H1 (cell line): ENCODE measurements around the gene NCOA6. TPM values are rescaled to one million over a fixed set of nuclear protein-coding genes. Genes with fewer than 3 reads are reported as not detected.

Experiments
- CTCF ChIA-PET: fragments of 300-600 bp; sonication (Branson Sonifier 250); formaldehyde crosslinking; loops from one replicate; lab custom pipeline; 2021; ENCODE audit not compliant: partially characterized antibody; lab: Charles Lee
- POLR2A ChIA-PET: fragments of 300-600 bp; sonication (Branson Sonifier 250); formaldehyde crosslinking; loops from one replicate; lab custom pipeline; 2021; ENCODE audit warnings: inconsistent platforms; ENCODE audit not compliant: partially characterized antibody; lab: Charles Lee
- DNase-seq, 2 experiments: peaks; one replicate each; pipeline versions ENCODE4 v3.0.0 to v3.0.0-alpha.2; 2010 to 2022; ENCODE audit warnings: low spot score in 2 of 2, low read depth in 1 of 2, mixed read lengths in 1 of 2
- FAIRE-seq: peaks from 2 replicates; lab custom pipeline; 2011; peaks lifted over from hg19 to GRCh38; lab: Jason Lieb, UNC
- H2AFZ ChIP-seq: 2 replicates; pipeline ENCODE4 v1.8.1; 2012; ENCODE audit warnings: low read length, inconsistent platforms
- H2AK5ac ChIP-seq: 2 replicates; pipeline ENCODE4 v1.6.1; 2013; ENCODE audit warnings: low read depth, low read length
- H2BK120ac ChIP-seq: replicated peaks from 2 replicates; pipeline ENCODE3; 2013; ENCODE audit warnings: low read depth, low read length, inconsistent platforms
- H2BK12ac ChIP-seq: 2 replicates; pipeline ENCODE4 v1.6.1; 2013; ENCODE audit warnings: low read depth, low read length
- H2BK15ac ChIP-seq: 2 replicates; pipeline ENCODE4 v1.6.1; 2013; ENCODE audit warnings: low read length
- H2BK20ac ChIP-seq: 2 replicates; pipeline ENCODE4 v1.6.1; 2013; ENCODE audit warnings: low read length
- H2BK5ac ChIP-seq: 2 replicates; pipeline ENCODE4 v1.6.1; 2013; ENCODE audit warnings: low read depth, low read length
- H3K14ac ChIP-seq: 2 replicates; pipeline ENCODE4 v1.6.1; 2013; ENCODE audit warnings: inconsistent platforms; ENCODE audit not compliant: insufficient read length
- H3K18ac ChIP-seq: 2 replicates; pipeline ENCODE4 v1.6.1; 2013; ENCODE audit warnings: low read length; ENCODE audit errors: extremely low read depth
- H3K23ac ChIP-seq: 2 replicates; pipeline ENCODE4 v1.6.1; 2013; ENCODE audit warnings: inconsistent platforms; ENCODE audit not compliant: insufficient read length
- H3K23me2 ChIP-seq: 2 replicates; pipeline ENCODE4 v1.6.1; 2013; ENCODE audit warnings: low read depth, low read length
- H3K27ac ChIP-seq: 2 replicates; pipeline ENCODE4 v1.6.1; 2011; ENCODE audit warnings: low read depth, low read length, inconsistent platforms
- H3K27me3 ChIP-seq, 4 experiments: replicated peaks in 1 of 4; 1 replicate in 1 of 4; 2 replicates in 3 of 4; pipeline versions ENCODE4 v1.6.1 to v1.8.1; 2011 to 2013; ENCODE audit warnings: low read length in 3 of 4, mild to moderate bottlenecking in 3 of 4, inconsistent platforms in 2 of 4, mixed read lengths in 2 of 4, moderate library complexity in 1 of 4; ENCODE audit not compliant: control insufficient read depth in 3 of 4, insufficient read depth in 3 of 4; ENCODE audit errors: extremely low read depth in 1 of 4
- H3K36me3 ChIP-seq, 4 experiments: 2 replicates each; pipeline versions ENCODE4 v1.6.1 to v1.8.1; 2011 to 2013; ENCODE audit warnings: mild to moderate bottlenecking in 4 of 4, low read length in 3 of 4, moderate library complexity in 2 of 4, control low read depth in 1 of 4, inconsistent platforms in 1 of 4; ENCODE audit not compliant: insufficient read depth in 4 of 4, control insufficient read depth in 2 of 4
- H3K4ac ChIP-seq: replicated peaks from 2 replicates; pipeline ENCODE3; 2013; ENCODE audit warnings: low read length, low read depth, mixed read lengths, inconsistent platforms; ENCODE audit not compliant: insufficient read length
- H3K4me1 ChIP-seq, 4 experiments: replicated peaks in 1 of 4; 1 replicate in 1 of 4; 2 replicates in 3 of 4; pipeline versions ENCODE4 v1.6.1 to v1.8.1; 2011 to 2013; ENCODE audit warnings: low read length in 3 of 4, inconsistent platforms in 2 of 4, mixed read lengths in 1 of 4; ENCODE audit not compliant: insufficient read depth in 4 of 4, control insufficient read depth in 3 of 4
- H3K4me2 ChIP-seq, 2 experiments: 2 replicates each; pipeline versions ENCODE4 v1.6.1 to v1.8.1; 2011 to 2013; ENCODE audit warnings: low read depth in 2 of 2, low read length in 2 of 2, control low read depth in 1 of 2, inconsistent platforms in 1 of 2, mild to moderate bottlenecking in 1 of 2; ENCODE audit not compliant: insufficient read depth in 1 of 2
- H3K4me3 ChIP-seq, 4 experiments: fragments of 200-600, 300-600 bp in 1 of 4; sonication (generic), shearing (Covaris generic), sonication (Bioruptor Twin) in 1 of 4; 2 replicates each; pipeline versions ENCODE4 v1.5.1 to v1.8.1; 2011 to 2016; ENCODE audit warnings: low read length in 4 of 4, low read depth in 3 of 4, control low read depth in 2 of 4, inconsistent platforms in 2 of 4, mild to moderate bottlenecking in 2 of 4, mixed read lengths in 1 of 4, moderate library complexity in 1 of 4; ENCODE audit not compliant: insufficient read depth in 2 of 4; ENCODE audit errors: extremely low read depth in 1 of 4
- H3K56ac ChIP-seq: replicated peaks from 2 replicates; pipeline ENCODE3; 2013; ENCODE audit warnings: low read depth, mild to moderate bottlenecking, mixed read lengths, low read length, inconsistent platforms; ENCODE audit not compliant: insufficient read length
- H3K79me1 ChIP-seq: 2 replicates; pipeline ENCODE4 v1.6.1; 2013; ENCODE audit warnings: low read depth, low read length, control low read depth
- H3K79me2 ChIP-seq, 2 experiments: 2 replicates each; pipeline versions ENCODE4 v1.6.1 to v1.8.1; 2012 to 2013; ENCODE audit warnings: low read length in 2 of 2, mild to moderate bottlenecking in 2 of 2, inconsistent platforms in 1 of 2; ENCODE audit not compliant: insufficient read depth in 2 of 2, control insufficient read depth in 1 of 2
- H3K9ac ChIP-seq, 4 experiments: replicated peaks in 1 of 4; 1 replicate in 1 of 4; 2 replicates in 3 of 4; pipeline versions ENCODE4 v1.6.1 to v1.8.1; 2011 to 2013; ENCODE audit warnings: low read depth in 3 of 4, low read length in 3 of 4, control low read depth in 2 of 4, mild to moderate bottlenecking in 2 of 4, moderate library complexity in 2 of 4, inconsistent platforms in 1 of 4; ENCODE audit errors: extremely low read depth in 1 of 4
- H3K9me3 ChIP-seq, 2 experiments: 2 replicates each; pipeline versions ENCODE4 v1.6.1 to v1.8.1; 2012 to 2013; ENCODE audit warnings: mild to moderate bottlenecking in 2 of 2, moderate library complexity in 2 of 2, control low read depth in 1 of 2, inconsistent platforms in 1 of 2, low read depth in 1 of 2, low read length in 1 of 2, mixed read lengths in 1 of 2; ENCODE audit not compliant: insufficient read depth in 2 of 2
- H4K20me1 ChIP-seq, 2 experiments: replicated peaks in 1 of 2; 2 replicates each; pipeline versions ENCODE3 to v1.8.1; 2011 to 2013; ENCODE audit warnings: inconsistent platforms in 2 of 2, low read length in 2 of 2, mild to moderate bottlenecking in 1 of 2; ENCODE audit not compliant: insufficient read depth in 2 of 2, control insufficient read depth in 1 of 2
- H4K5ac ChIP-seq: 2 replicates; pipeline ENCODE4 v1.6.1; 2013; ENCODE audit warnings: low read length, low read depth, mixed read lengths, inconsistent platforms; ENCODE audit not compliant: insufficient read length
- H4K8ac ChIP-seq: 2 replicates; pipeline ENCODE4 v1.8.0; 2013; ENCODE audit warnings: mild to moderate bottlenecking, moderate library complexity, low read length, inconsistent platforms; ENCODE audit not compliant: insufficient read depth; ENCODE audit errors: extremely low read depth
- H4K91ac ChIP-seq: replicated peaks from 2 replicates; pipeline ENCODE3; 2013; ENCODE audit warnings: low read length, mixed read lengths, inconsistent platforms; ENCODE audit not compliant: insufficient read length
- ASH2L ChIP-seq: fragments of 200-600, 300-600 bp; sonication (generic); IDR thresholded peaks from one replicate; pipeline ENCODE4 v1.7.1; 2017; ENCODE audit warnings: low read length
- BCL11A ChIP-seq, 2 experiments: IDR thresholded peaks; one replicate each; pipeline ENCODE4 v1.6.1; 2011; ENCODE audit warnings: low read depth in 2 of 2, low read length in 2 of 2, mild to moderate bottlenecking in 2 of 2
- EGR1 ChIP-seq: IDR thresholded peaks from 2 replicates; pipeline ENCODE4 v1.6.1; 2011; ENCODE audit warnings: low read depth, low read length, borderline replicate concordance
- FOSL1 ChIP-seq: IDR thresholded peaks from 2 replicates; pipeline ENCODE4 v1.6.1; 2011; ENCODE audit warnings: mild to moderate bottlenecking, low read depth, low read length, moderate library complexity; ENCODE audit not compliant: insufficient read depth
- GTF2F1 ChIP-seq: IDR thresholded peaks from 2 replicates; pipeline ENCODE4 v1.6.1; 2012; ENCODE audit warnings: low read depth, low read length, improper control_type of control experiment, borderline replicate concordance
- JUN ChIP-seq: IDR thresholded peaks from 2 replicates; pipeline ENCODE4 v1.6.1; 2011; ENCODE audit warnings: low read depth, mild to moderate bottlenecking, improper control_type of control experiment, low read length
- JUND ChIP-seq: IDR thresholded peaks from 2 replicates; pipeline ENCODE4 v1.6.1; 2011; ENCODE audit warnings: mild to moderate bottlenecking, improper control_type of control experiment, low read length
- TBP ChIP-seq: IDR thresholded peaks from 2 replicates; pipeline ENCODE4 v1.6.1; 2011; ENCODE audit warnings: low read depth, low read length, improper control_type of control experiment
- YY1 ChIP-seq: IDR thresholded peaks from 2 replicates; pipeline ENCODE4 v1.6.1; 2011; ENCODE audit warnings: low read depth, mild to moderate bottlenecking, low read length
- WGBS, 2 experiments: shearing (Covaris generic) in 1 of 2; methylation state at CpG; one replicate each; pipeline versions ENCODE4 v1.1.6 to v1.1.7; 2013 to 2015; ENCODE audit warnings: low lambda C conversion rate in 2 of 2, mixed read lengths in 2 of 2, inconsistent platforms in 1 of 2, low coverage in 1 of 2, missing lambda C conversion rate in 1 of 2; ENCODE audit not compliant: insufficient replicate concordance in 2 of 2, insufficient coverage in 1 of 2, insufficient read length in 1 of 2; ENCODE audit errors: extremely low coverage in 1 of 2, missing lambda C conversion rate in 1 of 2; 5-methylcytosine and 5-hydroxymethylcytosine counted together
- polyA plus RNA-seq, 7 experiments: library from polyadenylated mRNA; depleted of rRNA in 3 of 7; stranded (reverse) in 5 of 7; unstranded in 2 of 7; fragments of >200 nt in 5 of 7; fragments of 200-250 nt in 2 of 7; gene quantifications; 1 replicate in 5 of 7; 2 replicates in 1 of 7; 4 replicates in 1 of 7; pipeline versions ENCODE4 v1.2.1 to v1.2.3, GENCODE V29; 2011 to 2013; ENCODE audit warnings: missing spikeins in 2 of 7, mixed read lengths in 2 of 7
- total RNA-seq: library from RNA; stranded (reverse); fragmentation: NEBNext Ultra II Directional; extraction: Animal tissue kit (Norgen Biotek cat#: 25700); gene quantifications from 2 replicates; pipeline ENCODE4 v1.2.1, GENCODE V29; 2021
- TF ChIP-seq, protein P1 (sequence below): IDR thresholded peaks from 2 replicates; pipeline ENCODE4 v1.6.1; 2012; ENCODE audit warnings: low read length, inconsistent platforms

NCOA6 gene
- total and polyA plus RNA-seq, 2 of the 8 experiments (the other 6 are each of a cell fraction or from before 2014, with no cell fraction given) = 9.0 to 9.5 TPM

DNA sequence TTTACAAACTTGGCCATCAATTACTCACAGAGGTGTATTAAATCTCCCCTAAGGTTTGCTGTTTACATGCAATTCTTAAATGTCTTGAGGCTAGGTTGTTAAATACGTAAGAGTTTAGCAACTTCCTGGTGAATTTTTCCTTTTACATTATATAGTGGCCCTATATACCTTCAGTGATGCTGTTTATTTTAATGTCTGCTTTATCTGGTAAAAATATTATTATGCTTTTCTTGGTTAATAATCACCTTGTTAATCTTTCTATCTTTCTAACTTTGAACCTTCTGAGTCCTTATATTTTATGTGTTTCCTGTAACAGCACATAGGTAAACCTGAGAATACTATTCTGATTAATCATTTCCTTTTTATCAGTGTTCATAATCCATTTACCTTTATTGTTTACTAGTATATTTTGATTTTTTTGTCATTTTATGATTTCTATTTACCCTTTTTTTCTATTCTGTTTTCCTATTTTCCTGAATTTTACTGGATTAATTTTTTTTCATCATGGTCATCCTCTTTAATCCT is 63.4 kb downstream of the NCOA6 start:
- Histone ChIP-seq H3K9ac (no peak overlapping the region), H3K23me2 (no peaks in the 10 kb centered on the region), H2BK5ac (no peak overlapping the region), H3K27ac (no peak overlapping the region), H2BK15ac (no peak overlapping the region), H3K4me3 (no peak overlapping the region), H4K5ac (no peak overlapping the region), H3K56ac (no peak overlapping the region), H2AK5ac (no peak overlapping the region), H2AFZ (no peak overlapping the region), H3K18ac (no peak overlapping the region), H3K23ac (no peak overlapping the region), H3K79me1 (no peaks in the 10 kb centered on the region; the same call in 1 of the 2 replicates), H4K20me1 (no peaks in the 10 kb centered on the region), H3K14ac (no peak overlapping the region), H3K27me3 (no peaks in the 10 kb centered on the region), H3K36me3 (peaks cover 0 to 9% (median 4%) of the 10 kb centered on the region in 4 experiments; a peak in 5 of 8 replicates), H3K9me3 (no peaks in the 10 kb centered on the region), H3K79me2 (no peaks in the 10 kb centered on the region), H2BK120ac (no peak overlapping the region), H3K4ac (no peak overlapping the region), H4K91ac (no peak overlapping the region), H3K4me2 (no peak overlapping the region), H3K4me1 (no peaks in the 10 kb centered on the region), H2BK20ac (no peak overlapping the region), H2BK12ac (no peak overlapping the region), H4K8ac (no peak overlapping the region)
- FAIRE-seq (no peak), DNase-seq (no peak)
- WGBS, 2 experiments = 33% methylated on average over 1 of the region's 1 CpG; no CpG with 5 or more reads in 1 of the 2 experiments
- ChIA-PET CTCF (interaction anchor here (1.1 kb wide), 1 partner anchor 56 kb away, joined by 3 read pairs; no protein-coding TSS in a partner anchor), POLR2A (no interaction called here)
- TF ChIP-seq GTF2F1 = no peak
- no peak for TF ChIP-seq FOSL1
- no peak for TF ChIP-seq TBP
- TF ChIP-seq, protein P1, sequence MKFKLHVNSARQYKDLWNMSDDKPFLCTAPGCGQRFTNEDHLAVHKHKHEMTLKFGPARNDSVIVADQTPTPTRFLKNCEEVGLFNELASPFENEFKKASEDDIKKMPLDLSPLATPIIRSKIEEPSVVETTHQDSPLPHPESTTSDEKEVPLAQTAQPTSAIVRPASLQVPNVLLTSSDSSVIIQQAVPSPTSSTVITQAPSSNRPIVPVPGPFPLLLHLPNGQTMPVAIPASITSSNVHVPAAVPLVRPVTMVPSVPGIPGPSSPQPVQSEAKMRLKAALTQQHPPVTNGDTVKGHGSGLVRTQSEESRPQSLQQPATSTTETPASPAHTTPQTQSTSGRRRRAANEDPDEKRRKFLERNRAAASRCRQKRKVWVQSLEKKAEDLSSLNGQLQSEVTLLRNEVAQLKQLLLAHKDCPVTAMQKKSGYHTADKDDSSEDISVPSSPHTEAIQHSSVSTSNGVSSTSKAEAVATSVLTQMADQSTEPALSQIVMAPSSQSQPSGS = no peak
- no peak for TF ChIP-seq JUN
- no peak for TF ChIP-seq YY1
- TF ChIP-seq JUND = no peak
- TF ChIP-seq EGR1 = no peak
- TF ChIP-seq ASH2L = no peak
- TF ChIP-seq BCL11A (IDR thresholded peaks at IDR 0.05; ENCODE audit: low read depth in 2 of 2, low read length in 2 of 2) = no peak
